Measurements from ENCODE around the gene YWHAE. TPM values are rescaled to one million over a fixed set of nuclear protein-coding genes. Genes with fewer than 3 reads are reported as not detected.

YWHAE gene
- total RNA-seq, 4 donors from 2014 or later: 390 to 894 (median 580) TPM

DNA sequence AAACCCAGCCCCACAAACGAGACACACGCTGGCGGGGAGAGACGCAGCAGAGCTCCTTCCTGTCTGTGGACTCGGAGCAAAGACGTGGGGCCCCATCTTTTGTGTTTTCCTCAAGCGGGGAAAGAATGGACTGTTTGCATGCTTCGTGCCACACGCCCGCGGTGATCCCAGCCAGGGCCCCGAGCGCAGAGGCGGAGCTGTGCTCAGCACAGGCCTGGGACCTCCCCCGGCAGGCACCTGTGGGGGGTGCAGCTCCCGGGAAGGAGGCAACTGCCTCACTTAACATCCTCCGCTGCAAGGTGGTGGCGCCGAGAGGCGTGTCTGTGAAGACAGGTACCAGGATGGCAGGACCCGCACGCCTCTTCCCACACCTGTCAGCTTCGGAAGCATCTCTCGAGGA lies 101.4 kb downstream of the YWHAE start:
- no peaks in the 10 kb centered on the region for H3K9me3 ChIP-seq
- TF ChIP-seq POLR2A (IDR thresholded peaks at IDR 0.05) (no peak), CTCF (IDR thresholded peaks at IDR 0.05) (no peak)
- H3K27me3 ChIP-seq: no peaks in the 10 kb centered on the region

More for the DNA sequence above, 101.4 kb downstream of the YWHAE start:
- Histone ChIP-seq H3K27ac (no peak overlapping the region), H3K4me1 (no peaks in the 10 kb centered on the region), H3K4me3 (no peak overlapping the region), H3K36me3 (no peaks in the 10 kb centered on the region)
- no peak for DNase-seq
- intact Hi-C loops (cut with DNase I; ENCODE audit: low total_unique reads): no loop called here

Small RNAs within 50 kb of the gene (small RNA-seq; reads per million reads assigned to genes)
- gene AC032044.2: not detected

Other genes starting within 250 kb of the YWHAE start
- 100 to 1,000 TPM in 2 of 4 donors, 10 to 100 TPM in 2; 35.4 to 192 (median 138) TPM for gene ABR, start 220.2 kb downstream of the YWHAE start, total RNA-seq
- gene BHLHA9, start 129.8 kb downstream of the YWHAE start, total RNA-seq: not detected
- under 1 TPM in 1 of 4 donors, not detected in 3; 0.27 TPM for gene TRARG1, start 120.6 kb downstream of the YWHAE start, total RNA-seq
- 100 to 1,000 TPM in 1 of 4 donors, 10 to 100 TPM in 3; 34.6 to 118 (median 57.3) TPM for gene CRK, start 56.0 kb upstream of the YWHAE start, total RNA-seq
- 100 to 1,000 TPM in 2 of 4 donors, 10 to 100 TPM in 2; 89.1 to 276 (median 116) TPM for gene MYO1C, start 92.5 kb upstream of the YWHAE start, total RNA-seq
- gene INPP5K, start 116.4 kb upstream of the YWHAE start, total RNA-seq: 10 to 100 TPM; 14.1 to 49.3 (median 31.4) TPM
- gene PITPNA, start 162.6 kb upstream of the YWHAE start, total RNA-seq: 10 to 100 TPM; 18.5 to 83.6 (median 24.2) TPM
- 10 to 100 TPM in 1 of 4 donors, 1 to 10 TPM in 3; 3.6 to 15.6 (median 6.8) TPM for gene SLC43A2, start 228.6 kb upstream of the YWHAE start, total RNA-seq
- gene SCARF1, start 245.5 kb upstream of the YWHAE start, total RNA-seq: 10 to 100 TPM in 2 of 4 donors, 1 to 10 TPM in 2; 4.4 to 33.2 (median 14.2) TPM
- 10 to 100 TPM in 2 of 4 donors, 1 to 10 TPM in 2; 1.5 to 13.3 (median 8.5) TPM for gene RILP, start 249.6 kb upstream of the YWHAE start, total RNA-seq

Measured in uterus (tissue), 4 donors.